LNCaP clone FGC (cell line): ENCODE data around the gene USP38.
A peak's percentile ranks its signal among the peaks of the same experiment; 100 is the strongest.

ENCODE experiments used
- DNase-seq: peaks from one replicate; pipeline ENCODE4 v3.0.0-alpha.2; 2011; ENCODE audit warnings: low read depth
- H3K4me3 ChIP-seq: 2 replicates; pipeline ENCODE4 v1.5.1; 2011; ENCODE audit warnings: mild to moderate bottlenecking, low read depth, low read length, control low read depth
- TF ChIP-seq, protein P1 (sequence below): IDR thresholded peaks from 2 replicates; pipeline ENCODE4 v1.5.1; 2012; ENCODE audit warnings: mild to moderate bottlenecking; ENCODE audit not compliant: control insufficient read depth, insufficient read depth; ENCODE audit errors: extremely low read depth

USP38 gene

DNA sequence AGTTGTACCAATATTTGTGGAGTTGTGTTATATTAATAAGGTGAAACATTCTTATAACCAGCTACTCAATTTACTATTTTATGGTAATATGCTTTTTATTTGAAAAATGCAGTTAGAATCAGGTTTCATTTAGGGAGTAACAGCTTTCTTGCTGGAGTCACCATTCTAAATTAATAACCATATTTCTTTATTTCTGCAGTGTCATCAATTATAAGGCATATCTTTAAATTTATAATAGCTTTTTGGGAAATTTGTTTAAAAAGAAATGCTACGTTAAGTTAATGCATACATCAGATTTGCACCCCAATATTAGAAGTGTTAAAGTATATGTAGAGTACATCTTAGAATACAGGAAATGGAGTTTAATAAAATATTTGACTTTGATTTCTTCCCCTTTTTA, 18.9 kb downstream of the USP38 start:
- TF ChIP-seq, protein P1, sequence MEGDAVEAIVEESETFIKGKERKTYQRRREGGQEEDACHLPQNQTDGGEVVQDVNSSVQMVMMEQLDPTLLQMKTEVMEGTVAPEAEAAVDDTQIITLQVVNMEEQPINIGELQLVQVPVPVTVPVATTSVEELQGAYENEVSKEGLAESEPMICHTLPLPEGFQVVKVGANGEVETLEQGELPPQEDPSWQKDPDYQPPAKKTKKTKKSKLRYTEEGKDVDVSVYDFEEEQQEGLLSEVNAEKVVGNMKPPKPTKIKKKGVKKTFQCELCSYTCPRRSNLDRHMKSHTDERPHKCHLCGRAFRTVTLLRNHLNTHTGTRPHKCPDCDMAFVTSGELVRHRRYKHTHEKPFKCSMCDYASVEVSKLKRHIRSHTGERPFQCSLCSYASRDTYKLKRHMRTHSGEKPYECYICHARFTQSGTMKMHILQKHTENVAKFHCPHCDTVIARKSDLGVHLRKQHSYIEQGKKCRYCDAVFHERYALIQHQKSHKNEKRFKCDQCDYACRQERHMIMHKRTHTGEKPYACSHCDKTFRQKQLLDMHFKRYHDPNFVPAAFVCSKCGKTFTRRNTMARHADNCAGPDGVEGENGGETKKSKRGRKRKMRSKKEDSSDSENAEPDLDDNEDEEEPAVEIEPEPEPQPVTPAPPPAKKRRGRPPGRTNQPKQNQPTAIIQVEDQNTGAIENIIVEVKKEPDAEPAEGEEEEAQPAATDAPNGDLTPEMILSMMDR, result no peak
- no peak for DNase-seq
- H3K4me3 ChIP-seq, result no peak overlapping the region

DNA sequence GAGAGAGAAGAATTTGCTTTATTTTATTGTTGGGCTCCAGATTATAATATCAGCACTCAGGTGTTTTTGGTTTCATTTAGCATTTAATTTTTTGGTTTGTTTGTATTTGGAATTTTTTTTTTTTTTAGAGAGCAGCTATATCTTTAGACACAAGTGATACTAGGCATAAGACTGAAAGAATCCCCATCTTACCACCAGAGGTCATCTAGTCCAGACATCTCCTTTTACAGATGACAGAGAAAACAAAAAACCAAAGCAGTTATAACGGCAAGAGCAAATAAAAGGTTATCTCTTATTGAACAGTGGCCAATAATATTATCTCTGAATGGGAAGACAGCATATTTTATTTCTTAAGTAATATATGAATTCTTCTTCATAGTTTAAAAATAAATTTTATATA, 22.8 kb downstream of the USP38 start:
- peak; percentile 39 for DNase-seq
- no peak overlapping the region for H3K4me3 ChIP-seq
- TF ChIP-seq, protein P1, result peak; percentile 48

DNA sequence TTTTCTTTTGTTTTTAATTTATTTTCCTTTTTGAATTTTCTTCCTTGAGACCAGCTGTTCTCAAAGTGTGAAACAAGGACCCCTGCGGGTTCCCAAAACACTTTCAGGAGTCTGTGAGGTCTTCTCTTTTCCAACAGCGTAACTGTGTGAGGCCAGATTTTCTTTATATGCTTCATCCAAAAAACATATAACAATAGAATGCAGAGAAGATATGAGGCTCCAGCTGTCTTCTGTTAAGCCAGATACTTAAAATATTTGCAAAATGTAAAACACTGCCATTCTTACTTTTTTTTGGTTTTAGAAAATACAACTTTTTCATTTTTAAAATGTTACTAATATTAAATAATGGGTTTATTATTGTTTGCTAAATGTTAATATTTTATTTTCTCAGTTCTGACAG, 27.8 kb downstream of the USP38 start:
- TF ChIP-seq, protein P1, result no peak
- no peak overlapping the region for H3K4me3 ChIP-seq
- DNase-seq, result no peak

- DNase-seq, result no peak
- TF ChIP-seq, protein P1, result no peak
- H3K4me3 ChIP-seq, result no peak overlapping the region
Measured at GRCh38 chr4:143215873-143216272, 31.2 kb downstream of the USP38 start.

GRCh38 chr4:143224255-143224654, 39.5 kb downstream of the USP38 start:
- no peak overlapping the region for H3K4me3 ChIP-seq
- TF ChIP-seq, protein P1, result no peak
- DNase-seq, result no peak

- no peak overlapping the region for H3K4me3 ChIP-seq
- TF ChIP-seq, protein P1, result no peak
- DNase-seq, result no peak
Measured at GRCh38 chr4:143225167-143225566, 40.5 kb downstream of the USP38 start.

DNA sequence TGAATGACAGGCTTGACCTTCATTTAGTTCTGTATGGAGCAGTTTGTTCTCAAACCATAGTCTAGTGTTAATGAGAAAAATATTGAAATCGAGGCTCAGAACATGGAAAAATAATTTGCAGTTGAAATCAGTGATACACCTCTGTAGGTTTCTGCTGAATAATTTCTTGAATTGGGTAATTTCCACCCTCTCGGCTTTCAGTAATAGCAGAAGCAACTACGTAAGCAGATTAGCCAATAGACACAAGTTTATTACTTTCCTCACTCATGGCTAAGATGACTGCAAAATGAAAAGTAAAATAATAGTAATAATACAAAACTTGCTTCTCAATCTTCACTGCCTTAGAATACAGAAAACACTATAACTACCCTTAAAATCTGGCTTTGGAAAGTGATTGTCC, 46.0 kb downstream of the USP38 start:
- TF ChIP-seq, protein P1, result no peak
- H3K4me3 ChIP-seq, result no peak overlapping the region
- DNase-seq, result no peak
